NT2/D1 (cell line): ENCODE results near the gene SPOCK1.

Experiments used
- SUZ12 ChIP-seq: IDR thresholded peaks from 2 replicates; pipeline ENCODE4 v1.6.1; 2011; ENCODE audit not compliant: insufficient read length, insufficient read depth; ENCODE audit errors: extremely low read depth
- YY1 ChIP-seq: IDR thresholded peaks from 2 replicates; pipeline ENCODE4 v1.6.1; 2011; ENCODE audit not compliant: insufficient read length, insufficient read depth
- ZNF274 ChIP-seq: IDR thresholded peaks from 2 replicates; pipeline ENCODE4 v1.6.1; 2011; ENCODE audit warnings: mild to moderate bottlenecking, low read depth, low read length

- TF ChIP-seq SUZ12, result no peak
- TF ChIP-seq YY1, result no peak
- TF ChIP-seq ZNF274, result no peak
Measured at GRCh38 chr5:137356127-137356526, 143.0 kb downstream of the SPOCK1 start.
